HG02610 (cell line): ENCODE data around the gene SCARF1.

Experiments used
- ATAC-seq: cut with Tn5 transposase; IDR thresholded peaks from one replicate; pipeline ENCODE4 v1.9.1; 2021; ENCODE audit warnings: mild to moderate bottlenecking, moderate library complexity; ENCODE audit not compliant: unreplicated experiment

SCARF1 gene

GRCh38 chr17:1629504-1630310 is 15.8 kb downstream of the SCARF1 start:
- ATAC-seq, result no peak

- peak; percentile 62 for ATAC-seq
These were observed 16.6 kb downstream of the SCARF1 start for GRCh38 chr17:1628856-1629503.

GRCh38 chr17:1627982-1628855 is 17.3 kb downstream of the SCARF1 start, which contains the start of gene SLC43A2:
TSS of gene SLC43A2 (minus strand) at chr17:1628834. CDS start at chr17:1627874, 960 bp downstream.
- ATAC-seq, result peak; percentile 62

GRCh38 chr17:1627182-1627981 is 18.1 kb downstream of the SCARF1 start:
- no peak for ATAC-seq

GRCh38 chr17:1626333-1626732 is 19.2 kb downstream of the SCARF1 start:
- no peak for ATAC-seq

GRCh38 chr17:1625581-1625980 is 20.0 kb downstream of the SCARF1 start:
- no peak for ATAC-seq

- no peak for ATAC-seq
These were observed 20.5 kb downstream of the SCARF1 start for GRCh38 chr17:1625053-1625452.

GRCh38 chr17:1624650-1625049 is 20.9 kb downstream of the SCARF1 start:
- no peak for ATAC-seq

GRCh38 chr17:1623057-1623630 is 22.4 kb downstream of the SCARF1 start:
- ATAC-seq, result no peak

GRCh38 chr17:1621273-1621954 is 24.1 kb downstream of the SCARF1 start:
- ATAC-seq, result no peak

GRCh38 chr17:1620486-1620885 is 25.0 kb downstream of the SCARF1 start:
- no peak for ATAC-seq

- ATAC-seq, result no peak
These were observed 27.8 kb downstream of the SCARF1 start for GRCh38 chr17:1617620-1618174.

- no peak for ATAC-seq
These were observed 29.4 kb downstream of the SCARF1 start for GRCh38 chr17:1616101-1616500.

- ATAC-seq, result no peak
These were observed 33.1 kb downstream of the SCARF1 start for GRCh38 chr17:1612400-1612799.

GRCh38 chr17:1611715-1612114 is 33.8 kb downstream of the SCARF1 start:
- no peak for ATAC-seq

GRCh38 chr17:1608676-1609075 is 36.9 kb downstream of the SCARF1 start:
- ATAC-seq, result no peak

GRCh38 chr17:1607971-1608320 is 37.6 kb downstream of the SCARF1 start:
- ATAC-seq, result no peak

- ATAC-seq, result no peak
These were observed 39.1 kb downstream of the SCARF1 start for GRCh38 chr17:1606352-1606985.
